CD4-positive, alpha-beta T cell treated with Interleukin-6 for 4 hours (primary cell): ENCODE results near the gene SMG5.
A peak's percentile ranks its signal among the peaks of the same experiment; 100 is the strongest.

ENCODE experiments used
- DNase-seq: peaks from one replicate; pipeline ENCODE4 v3.0.0-alpha.2; 2020; ENCODE audit warnings: mixed read lengths

SMG5 gene

DNA sequence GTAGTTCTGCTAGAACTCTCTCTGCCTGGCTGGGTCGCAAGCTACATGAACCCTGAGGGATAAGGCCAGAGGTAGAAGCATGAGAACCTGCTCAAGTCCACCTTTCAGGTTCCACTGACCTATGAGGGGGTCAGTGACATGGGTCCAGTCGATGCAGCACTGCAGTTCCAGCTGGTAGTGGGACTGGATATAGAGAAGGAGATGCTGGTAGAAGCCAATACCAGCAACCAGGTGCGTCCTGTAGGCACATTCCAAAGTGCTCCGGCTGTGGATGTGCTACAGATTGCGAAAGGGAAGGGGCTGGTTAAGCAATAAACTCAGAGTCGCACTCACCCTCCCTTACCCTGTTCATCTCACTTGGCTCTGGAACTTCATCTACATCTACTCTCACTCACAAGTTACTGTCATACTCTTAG, 5.7 kb downstream of the SMG5 start:
- DNase-seq, result no peak

DNA sequence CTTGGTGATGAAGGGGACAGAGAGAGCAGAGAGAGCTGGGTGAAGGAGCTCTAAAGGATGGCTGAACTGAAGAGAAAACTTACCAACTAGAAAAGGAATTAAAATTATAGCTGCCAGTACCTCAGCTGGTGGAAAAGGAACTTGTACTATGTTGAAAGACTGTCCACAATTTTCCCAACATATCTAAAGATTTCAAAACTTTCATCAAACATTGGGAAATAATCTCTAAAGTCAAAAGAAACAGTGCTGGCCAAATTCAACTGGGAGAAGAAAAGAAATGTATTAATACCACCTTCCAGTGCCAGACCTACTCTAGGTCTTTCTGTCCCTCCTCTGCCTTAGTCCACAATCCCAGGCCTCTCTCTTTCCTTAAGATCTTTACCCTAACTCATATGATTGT, 6.1 kb downstream of the SMG5 start:
- DNase-seq, result no peak

DNA sequence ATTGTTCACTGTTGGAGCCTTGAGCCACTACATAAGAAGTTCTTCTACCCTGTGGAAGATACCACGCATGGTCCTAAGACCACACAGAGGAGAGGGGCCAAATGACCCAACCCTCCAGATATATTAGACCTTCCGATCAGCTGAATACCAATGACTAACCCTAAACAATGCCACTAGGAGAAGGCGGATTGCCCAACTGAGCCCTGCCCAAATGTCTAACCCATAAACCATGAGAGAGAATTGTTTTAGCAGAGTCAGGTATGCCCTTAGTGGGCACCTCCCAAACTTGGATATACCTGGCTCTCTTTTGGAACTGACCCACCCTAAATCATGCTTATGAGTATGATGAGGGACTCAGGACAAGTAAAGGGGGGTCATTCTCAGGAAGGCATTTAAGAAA, 12.3 kb downstream of the SMG5 start:
- DNase-seq, result no peak

DNA sequence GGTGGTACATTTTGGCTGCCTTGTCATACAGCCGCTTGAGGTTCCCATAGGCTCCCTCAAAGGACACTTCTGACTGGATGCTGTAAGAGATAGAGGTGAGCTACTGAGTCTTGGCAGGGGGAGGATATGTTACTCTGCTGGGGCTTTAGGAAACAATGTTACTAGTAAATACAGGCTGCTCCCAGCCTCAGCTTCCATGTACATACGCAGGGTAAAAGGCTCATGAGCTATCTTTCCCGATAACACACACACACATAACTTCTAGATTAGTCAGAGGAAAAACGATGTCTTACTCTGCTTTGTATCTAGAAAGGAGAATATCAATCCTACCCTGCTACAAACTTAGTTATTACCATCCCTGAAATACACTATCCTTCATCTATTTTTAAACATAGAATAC, 14.3 kb downstream of the SMG5 start:
- DNase-seq, result no peak

DNA sequence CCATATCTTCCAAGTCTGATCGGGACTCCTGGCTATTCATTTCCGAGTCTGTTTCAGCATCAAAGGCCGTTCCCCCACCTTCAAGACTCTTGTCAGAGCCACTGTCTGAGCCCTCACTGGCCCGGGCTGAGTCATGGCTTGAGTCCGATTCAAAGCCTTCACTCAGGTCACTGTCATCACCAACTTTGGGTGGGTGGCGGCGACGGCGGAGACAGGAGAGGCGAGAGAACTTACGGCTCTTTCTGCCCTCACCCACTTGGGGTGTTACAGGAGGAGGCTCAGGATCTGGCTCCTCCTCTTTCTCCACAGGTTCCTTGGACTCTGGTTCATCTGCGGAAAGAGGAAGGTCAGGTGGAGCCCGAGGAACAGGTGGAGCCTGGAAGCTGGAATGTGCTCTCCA, 16.6 kb downstream of the SMG5 start:
- no peak for DNase-seq

DNA sequence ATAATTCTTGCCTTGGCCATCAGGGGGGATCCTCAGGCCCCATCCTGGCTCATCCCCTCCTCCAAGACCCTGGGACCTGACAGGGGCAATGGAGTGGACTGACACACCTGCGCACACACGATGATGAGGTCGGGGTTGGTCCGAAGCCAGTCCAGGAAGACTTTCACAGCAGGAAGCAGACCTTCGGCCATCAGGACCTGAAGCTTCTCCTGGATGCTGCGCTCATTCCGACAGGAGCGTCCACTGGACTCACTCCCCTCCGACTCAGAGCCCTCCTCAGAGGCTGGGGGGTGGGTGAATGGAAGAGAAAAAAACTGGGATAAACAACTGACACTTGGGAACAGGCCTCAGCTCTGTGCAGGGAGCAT, 19.4 kb downstream of the SMG5 start:
- no peak for DNase-seq

DNA sequence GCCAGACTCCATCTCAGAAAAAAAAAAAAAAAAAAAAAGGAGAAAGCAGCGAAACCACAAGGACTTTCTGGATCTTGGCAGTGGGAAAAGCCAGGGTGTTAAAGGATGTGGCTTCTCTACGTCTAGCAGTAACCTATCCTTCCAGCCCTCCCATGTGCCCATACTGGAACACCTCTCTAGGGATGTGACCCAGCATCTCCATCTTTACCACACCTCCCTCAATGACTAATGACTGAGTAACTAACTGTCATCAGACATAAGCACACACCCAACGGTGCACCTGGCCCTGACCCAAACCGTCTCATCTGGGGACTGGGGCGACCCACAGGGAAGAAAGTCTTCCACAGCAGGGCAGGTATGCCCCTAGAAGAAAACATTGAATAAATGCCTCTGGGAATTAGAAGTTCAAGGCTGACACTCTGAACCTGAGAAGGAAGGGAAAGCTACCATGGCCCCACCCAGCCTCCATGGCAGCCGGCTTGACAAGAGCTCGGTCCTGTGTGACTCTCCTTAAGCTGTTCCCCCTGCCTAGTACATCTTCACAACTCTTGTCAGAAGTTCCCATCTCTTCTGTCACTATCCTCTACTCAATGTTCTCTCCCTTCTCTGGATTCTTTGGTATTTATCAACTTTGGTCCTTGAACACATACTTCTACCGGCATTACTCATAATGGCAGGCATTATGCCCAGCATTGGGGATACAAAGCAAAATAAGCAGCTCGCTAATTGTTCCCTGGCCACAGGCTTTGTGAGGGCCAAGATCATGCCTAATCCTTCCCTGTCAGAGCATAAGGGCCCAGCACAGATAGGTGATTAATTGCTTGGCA, 20.0 kb downstream of the SMG5 start:
- no peak for DNase-seq

DNA sequence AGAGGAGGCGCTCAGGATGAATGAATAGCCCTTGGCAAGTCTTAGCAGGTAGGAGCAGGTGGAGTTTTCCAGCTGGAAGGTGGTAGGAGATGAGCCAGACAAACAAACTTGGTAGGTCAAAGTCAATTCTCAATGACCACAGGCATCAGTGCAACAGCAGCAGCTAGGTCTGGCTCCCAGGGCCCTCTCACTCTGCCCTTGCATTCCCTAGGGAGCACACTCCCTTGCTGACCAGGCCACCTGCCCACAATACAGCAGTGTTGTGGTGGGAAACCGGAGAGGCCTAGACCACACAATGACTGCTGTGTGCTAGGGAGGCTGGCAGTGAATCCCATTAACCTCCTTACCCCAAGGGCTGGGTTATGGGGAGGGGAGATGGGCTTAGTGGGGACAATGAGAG, 21.7 kb downstream of the SMG5 start:
- no peak for DNase-seq

DNA sequence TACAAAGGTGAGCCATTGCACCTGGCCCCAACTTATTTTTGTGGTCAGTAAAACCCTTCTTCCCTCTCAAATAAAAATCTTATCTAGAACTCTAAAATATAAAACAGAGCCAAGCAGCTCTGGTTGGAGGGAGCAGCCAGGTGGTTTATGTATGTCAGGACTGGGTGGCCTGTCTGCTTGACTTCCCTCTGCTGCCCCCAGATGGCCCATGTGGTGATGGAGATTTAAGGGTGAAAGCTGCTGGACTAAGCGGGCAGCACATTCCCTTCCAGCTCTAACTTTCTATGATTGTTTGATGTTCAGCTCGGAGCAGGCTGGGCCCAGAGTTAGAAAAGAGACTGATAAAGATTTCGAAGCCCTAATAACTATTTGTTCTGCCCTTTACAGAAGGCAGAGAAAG, 22.8 kb downstream of the SMG5 start:
- DNase-seq, result no peak

DNA sequence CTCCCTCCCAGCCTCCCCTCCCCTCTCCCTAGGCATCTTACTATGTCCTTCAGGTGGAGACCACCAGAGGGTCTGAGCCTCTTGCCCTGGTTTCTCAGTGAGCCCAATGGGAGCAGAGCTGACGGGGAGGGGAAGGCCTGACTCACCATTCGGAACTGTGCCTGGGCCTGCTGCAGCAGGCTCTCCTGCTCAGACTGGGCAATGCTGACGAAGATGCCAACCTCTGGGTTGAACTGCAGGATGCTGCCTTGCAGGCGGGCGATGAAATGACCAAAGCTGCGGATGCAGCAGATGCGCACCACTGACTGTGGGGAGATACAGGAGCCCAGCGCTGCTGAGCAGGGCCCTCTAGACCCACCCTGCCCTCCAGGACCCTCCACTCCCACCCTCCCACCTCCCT, 23.8 kb downstream of the SMG5 start:
- no peak for DNase-seq

DNA sequence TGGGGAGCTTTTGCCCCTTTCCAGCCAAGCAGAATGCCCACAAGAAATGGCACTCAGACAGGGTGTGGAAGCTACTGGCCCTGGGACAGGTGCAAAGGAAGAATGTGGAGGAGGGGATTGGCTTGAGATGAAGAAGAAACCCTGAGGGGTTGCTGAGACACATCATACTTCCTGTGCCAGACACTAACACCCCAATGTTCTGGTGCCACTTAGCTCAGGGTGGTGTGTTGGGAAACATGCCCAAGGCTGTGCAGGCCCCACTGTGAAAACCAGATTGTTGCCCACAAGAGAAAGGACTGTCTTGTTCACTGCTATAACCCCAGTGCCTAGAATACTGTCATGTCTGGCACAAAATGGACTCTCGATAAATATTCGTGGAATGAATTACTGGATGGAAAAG, 24.9 kb downstream of the SMG5 start:
- no peak for DNase-seq

DNA sequence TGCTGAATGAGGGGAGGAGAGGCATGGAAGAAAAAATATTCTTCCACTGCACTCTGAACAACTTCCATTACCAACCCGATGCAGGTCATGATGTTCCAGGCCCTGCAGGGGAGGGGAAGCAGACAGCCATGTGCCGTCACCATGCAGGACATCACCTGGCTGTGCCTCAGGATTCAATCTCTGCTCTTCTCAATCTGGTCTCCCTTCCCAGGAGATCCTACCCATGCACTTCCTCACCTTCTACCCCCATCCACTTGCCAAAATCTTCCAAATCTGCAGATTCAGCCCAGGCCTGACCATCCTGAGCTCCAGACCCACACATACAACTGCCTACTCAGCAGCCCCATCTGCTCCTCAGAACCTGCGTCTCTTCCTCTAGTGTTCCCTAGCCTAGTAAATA, 29.0 kb downstream of the SMG5 start:
- DNase-seq, result no peak

DNA sequence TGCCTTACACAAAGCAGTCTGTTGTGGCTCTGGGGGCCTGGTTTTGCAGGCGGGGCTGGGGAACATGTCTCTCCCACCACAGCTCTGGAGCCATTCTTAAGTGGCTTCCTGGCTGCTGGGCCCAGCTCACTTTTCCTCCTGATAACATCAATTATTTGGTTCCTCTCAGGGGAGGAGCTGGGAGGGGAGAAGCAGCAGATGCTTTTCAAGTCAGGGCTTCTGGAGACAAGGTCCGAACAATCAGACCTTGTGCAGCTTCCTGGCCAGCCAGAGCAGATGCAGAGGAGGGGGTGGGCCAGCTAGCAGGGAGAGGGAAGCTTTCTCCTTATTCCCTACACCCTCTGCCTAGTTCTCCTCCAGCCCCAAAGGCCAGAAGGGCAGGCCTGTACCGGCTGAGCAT, 31.1 kb downstream of the SMG5 start:
- DNase-seq, result no peak

DNA sequence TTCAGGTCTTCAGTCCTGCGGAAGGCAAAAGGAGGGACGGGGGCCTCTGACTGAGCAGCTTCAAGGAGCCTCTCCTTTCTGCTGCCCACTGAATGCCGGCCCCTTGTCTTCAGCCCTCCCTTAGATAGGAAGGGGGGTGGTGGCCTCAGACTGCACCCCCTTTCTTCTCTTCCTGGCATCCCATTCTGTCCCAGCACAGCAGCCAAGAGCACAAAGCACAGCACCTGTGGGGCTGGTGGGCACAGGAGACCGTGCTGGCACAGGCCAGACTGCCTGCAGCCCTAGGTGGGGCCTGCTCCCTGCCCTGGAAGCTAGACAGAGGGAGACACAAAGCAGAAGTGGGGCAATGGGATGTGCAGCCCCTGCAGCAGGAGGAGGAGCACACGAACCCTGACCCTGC, 33.0 kb downstream of the SMG5 start:
- DNase-seq, result no peak

DNA sequence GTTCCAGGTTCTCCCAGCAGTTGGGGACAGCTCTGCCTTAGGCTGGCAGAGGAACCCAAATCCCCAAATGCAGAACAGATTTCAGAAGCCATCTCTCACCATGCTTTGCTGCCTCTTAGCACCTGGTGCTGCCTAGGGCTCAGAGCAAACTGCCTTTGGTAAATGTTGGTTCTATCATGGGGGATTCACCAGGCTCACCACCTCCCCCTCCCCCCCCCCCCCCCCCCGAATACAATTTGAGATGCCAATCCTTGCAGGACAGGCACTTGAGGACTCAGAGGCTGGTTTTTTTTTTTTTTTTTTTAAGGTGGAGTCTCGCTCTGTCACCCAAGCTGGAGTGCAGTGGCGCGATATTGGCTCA, 34.3 kb downstream of the SMG5 start:
- DNase-seq, result no peak

DNA sequence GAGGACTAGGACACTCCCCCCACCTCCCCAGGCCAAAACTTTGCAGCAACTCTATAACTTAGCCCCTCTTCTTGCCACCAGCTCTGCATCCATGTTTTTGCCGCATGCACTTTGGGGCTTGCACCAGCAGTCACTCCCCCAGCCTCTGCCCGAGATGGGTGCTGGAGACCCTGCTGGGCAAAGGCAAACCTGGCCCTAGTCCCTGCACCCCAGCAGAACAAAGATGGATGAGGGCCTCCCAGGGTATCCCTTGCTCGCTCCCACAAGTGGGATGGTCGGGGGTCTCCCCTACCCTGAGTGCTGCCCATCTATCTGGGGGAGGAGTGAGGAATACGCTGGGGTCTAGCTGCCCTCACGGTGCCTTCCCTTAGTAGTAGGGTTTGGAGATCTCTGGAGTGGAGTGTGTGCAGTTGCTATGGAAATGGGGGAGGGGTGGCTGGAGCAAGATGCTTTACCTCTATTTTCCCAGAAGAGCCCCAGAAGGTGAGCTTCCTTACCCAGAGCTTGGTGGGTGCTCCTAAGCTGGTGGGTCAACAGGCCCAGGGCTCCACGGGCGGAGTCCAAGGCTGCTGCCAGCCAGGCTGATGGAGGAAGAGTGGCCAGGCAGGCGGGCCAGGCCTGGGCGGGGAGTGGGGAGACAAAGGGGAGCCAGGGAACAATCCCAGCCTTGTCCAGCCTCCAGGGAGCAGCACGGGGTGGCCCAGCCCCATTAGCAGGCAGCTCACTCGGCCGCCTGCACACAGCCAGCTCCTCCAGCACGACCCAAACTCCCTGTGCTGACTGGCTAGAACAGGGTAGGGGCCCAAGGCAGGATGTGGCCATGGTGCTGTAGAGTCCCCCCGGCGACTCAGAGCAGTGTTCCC, 34.9 kb downstream of the SMG5 start, which contains the start of gene PAQR6:
Gene PAQR6, minus strand, starts transcription at position 597 of the 863 bp plus-strand sequence. CDS start 1,325 bp downstream, outside the sequence.
- no peak for DNase-seq

DNA sequence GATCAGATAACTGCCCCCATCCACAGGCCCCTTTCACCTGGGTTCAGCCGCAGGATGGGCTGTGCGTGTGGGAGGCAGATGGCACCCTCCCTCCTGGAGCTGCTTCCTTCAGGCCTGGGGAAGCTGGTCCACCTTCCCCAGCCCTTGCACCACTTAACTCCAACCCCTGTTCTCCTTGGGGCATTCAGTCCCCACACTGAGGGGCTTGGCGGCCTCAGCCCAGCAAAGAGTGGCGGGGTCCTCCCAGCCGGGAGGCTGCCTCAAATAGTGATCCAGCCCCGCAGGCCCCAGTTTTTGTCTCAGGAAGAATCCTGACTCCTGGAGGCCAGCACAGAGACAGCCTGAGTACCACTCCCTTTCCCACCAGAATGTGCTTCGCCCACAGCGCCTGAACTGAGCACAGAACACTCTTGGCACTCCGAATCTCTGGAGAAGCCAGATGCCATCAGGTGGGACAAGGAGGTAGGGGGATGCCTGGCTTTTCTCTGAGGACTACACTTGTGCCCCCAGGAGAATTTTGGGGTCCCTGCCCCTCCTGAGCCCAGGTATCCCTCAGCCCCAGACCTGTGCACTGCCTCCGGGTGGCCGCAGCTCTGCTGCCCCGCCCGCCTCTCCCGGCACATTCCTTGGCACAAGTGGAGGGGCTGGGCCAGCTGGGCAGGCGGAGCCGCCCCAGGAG, 35.7 kb downstream of the SMG5 start:
- no peak for DNase-seq

DNA sequence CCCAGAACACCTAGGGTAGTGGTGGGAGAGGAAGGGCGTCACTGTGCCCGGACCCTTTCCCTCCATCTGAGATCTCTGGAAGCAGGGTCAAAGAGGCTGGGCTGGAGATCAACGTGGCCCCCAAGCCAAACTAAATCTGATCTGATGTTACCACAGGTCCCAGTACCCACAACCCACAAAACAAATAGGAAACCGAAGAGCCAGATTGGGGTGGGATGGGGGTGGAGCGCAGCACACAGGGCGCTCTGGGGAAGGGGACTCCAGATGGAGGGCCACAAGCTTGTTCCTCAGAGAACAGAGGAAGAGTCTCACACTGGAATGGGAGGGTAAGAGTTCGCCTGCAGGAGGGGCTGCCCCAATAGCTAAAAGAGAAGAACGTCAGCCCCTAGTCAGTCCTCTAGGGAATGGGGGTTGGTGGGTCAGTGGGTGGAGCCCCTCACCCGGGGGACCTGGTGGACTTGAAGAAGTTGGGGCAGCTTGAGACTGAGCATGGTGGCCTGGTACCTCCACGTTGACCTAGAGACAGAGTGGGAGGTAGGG, 36.3 kb downstream of the SMG5 start:
- DNase-seq, result no peak

DNA sequence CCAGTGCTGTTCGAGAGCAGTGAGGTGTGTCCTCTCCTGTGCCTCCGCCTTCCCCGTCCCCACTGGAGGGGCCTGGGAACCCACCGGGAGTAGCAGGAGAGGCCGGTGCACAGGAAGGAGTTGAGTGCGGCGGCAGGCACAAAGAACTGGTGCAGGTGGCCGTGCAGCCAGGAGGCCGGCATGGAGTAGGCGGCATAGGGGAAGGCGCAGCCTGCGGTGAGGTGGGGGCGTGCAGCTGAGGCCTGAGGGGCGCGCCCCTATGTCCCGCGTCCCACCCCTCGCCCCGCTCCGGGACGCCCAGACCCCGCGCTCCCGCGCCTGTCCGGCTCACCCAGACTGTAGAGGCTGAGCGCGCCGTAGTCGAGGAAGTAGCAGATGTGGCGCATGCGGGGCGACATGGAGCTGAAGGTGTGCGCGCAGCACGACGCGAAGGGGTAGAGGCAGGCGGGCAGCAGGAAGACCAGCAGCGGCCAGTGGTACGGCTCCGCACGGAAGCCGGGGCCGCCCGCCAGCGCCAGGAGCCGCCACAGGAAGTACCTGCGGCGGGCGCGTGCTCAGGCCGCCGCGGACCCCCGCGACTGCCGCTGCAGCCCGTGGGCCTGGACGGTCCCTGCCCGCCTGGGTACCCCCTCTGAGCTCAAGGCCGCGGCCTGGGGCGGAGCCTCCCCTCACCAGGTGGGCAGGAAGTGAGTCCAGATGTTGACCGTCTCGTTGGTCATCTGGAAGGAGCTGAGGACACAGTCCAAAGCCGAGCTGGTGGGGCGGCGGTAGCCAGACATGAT, 37.0 kb downstream of the SMG5 start:
- peak; percentile 56 for DNase-seq

DNA sequence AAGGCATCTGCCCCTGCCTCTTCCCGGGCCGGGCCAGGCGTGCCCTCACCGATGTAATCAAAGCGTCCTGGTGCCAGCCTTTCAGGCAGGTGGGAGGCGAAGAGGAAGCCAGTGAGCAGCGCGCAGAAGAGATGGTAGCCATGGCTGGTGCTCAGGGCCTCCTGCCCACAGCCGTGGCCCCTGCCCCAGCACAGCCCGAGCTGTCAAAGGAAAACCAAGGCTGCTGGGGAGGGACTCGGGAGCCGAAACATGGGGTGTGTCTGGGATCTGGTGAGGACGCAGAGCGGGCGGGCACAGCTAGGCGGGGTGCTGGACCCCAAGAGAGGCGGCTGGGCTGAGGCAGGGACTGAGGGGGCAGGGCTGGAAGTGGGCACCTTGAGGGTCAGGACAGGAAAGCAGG, 37.9 kb downstream of the SMG5 start:
- no peak for DNase-seq

DNA sequence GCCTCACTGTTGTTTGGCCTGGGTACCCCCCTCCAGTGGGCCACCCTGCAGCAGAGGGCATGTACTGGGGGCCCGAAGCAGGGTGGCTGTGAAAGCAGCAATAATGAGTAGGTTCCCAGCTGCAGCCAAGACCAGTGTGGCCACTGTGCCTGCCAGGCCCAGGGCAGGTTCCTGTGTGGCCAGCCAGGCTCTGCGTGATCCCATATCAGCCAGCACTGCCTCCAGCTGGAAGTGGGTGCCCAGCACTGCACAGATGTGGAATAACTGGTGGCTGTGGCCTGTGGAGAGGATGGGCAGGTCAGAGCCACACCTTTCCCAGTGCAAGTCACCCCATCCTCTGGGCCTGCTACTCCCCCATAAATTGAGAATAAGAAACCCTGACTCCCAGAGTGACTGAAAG, 38.5 kb downstream of the SMG5 start:
- no peak for DNase-seq

DNA sequence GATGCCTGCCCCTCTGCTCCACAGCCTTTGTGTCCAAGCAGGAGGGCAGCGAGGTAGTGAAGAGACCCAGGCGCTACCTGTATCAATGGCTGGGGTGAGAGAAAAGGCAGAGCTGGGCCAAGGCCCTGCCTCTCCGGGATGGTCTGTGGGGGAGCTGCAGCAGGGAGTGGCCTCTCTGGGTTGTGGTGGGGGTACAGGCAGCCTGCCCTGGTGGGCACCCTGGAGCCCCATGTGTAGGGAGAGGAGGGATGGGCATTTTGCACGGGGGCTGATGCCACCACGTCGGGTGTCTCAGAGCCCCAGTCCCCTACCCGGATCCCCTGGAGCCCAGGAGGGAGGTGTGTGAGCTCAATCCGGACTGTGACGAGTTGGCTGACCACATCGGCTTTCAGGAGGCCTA, 39.9 kb downstream of the SMG5 start:
- no peak for DNase-seq

DNA sequence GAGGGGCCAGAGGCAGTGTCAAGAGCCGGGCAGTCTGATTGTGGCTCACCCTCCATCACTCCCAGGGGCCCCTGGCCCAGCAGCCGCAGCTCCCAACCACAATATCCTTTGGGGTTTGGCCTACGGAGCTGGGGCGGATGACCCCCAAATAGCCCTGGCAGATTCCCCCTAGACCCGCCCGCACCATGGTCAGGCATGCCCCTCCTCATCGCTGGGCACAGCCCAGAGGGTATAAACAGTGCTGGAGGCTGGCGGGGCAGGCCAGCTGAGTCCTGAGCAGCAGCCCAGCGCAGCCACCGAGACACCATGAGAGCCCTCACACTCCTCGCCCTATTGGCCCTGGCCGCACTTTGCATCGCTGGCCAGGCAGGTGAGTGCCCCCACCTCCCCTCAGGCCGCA, 40.7 kb downstream of the SMG5 start, which contains the start of gene BGLAP:
Gene BGLAP, plus strand, starts transcription at position 259 of the 400 bp plus-strand sequence. Its CDS starts 48 bp downstream, at position 307.
- DNase-seq, result no peak
